Fibroblast of lung (primary cell): ENCODE measurements around the gene CLPX. TPM values are rescaled to one million over a fixed set of nuclear protein-coding genes. Genes with fewer than 3 reads are reported as not detected.

Experiments used
- DNase-seq, 2 donors: peaks; one replicate each; pipeline versions ENCODE4 v3.0.0 to v3.0.0-alpha.2; 2010; ENCODE audit warnings: low read depth in 2 of 2
- H2AFZ ChIP-seq: 2 replicates; pipeline ENCODE4 v1.5.1; 2012; ENCODE audit warnings: low read length, control low read depth, inconsistent platforms
- H3K27ac ChIP-seq: 2 replicates; pipeline ENCODE4 v1.5.1; 2011; ENCODE audit warnings: low read length, control low read depth; ENCODE audit not compliant: insufficient read depth
- H3K27me3 ChIP-seq: 2 replicates; pipeline ENCODE4 v1.5.1; 2011; ENCODE audit warnings: mild to moderate bottlenecking, low read length; ENCODE audit not compliant: control insufficient read depth, insufficient read depth
- H3K36me3 ChIP-seq: 2 replicates; pipeline ENCODE4 v1.5.1; 2011; ENCODE audit warnings: low read length; ENCODE audit not compliant: control insufficient read depth, insufficient read depth
- H3K4me1 ChIP-seq: 2 replicates; pipeline ENCODE4 v1.5.1; 2011; ENCODE audit warnings: low read length; ENCODE audit not compliant: control insufficient read depth, insufficient read depth; ENCODE audit errors: extremely low read depth
- H3K4me2 ChIP-seq: 2 replicates; pipeline ENCODE4 v1.5.1; 2011; ENCODE audit warnings: low read length, control low read depth; ENCODE audit not compliant: insufficient read depth; ENCODE audit errors: extremely low read depth
- H3K4me3 ChIP-seq, 4 experiments: fragments of 200-600 bp in 1 of 4; sonication (generic) in 1 of 4; replicated peaks in 1 of 4; 2 replicates each; pipeline ENCODE4 v1.5.1; 2011 to 2016; ENCODE audit warnings: low read length in 4 of 4, low read depth in 3 of 4, mild to moderate bottlenecking in 3 of 4, control low read depth in 2 of 4, inconsistent platforms in 1 of 4, mixed read lengths in 1 of 4; ENCODE audit not compliant: insufficient read depth in 1 of 4; ENCODE audit errors: control extremely low read depth in 1 of 4
- H3K79me2 ChIP-seq: 2 replicates; pipeline ENCODE4 v1.5.1; 2012; ENCODE audit warnings: mild to moderate bottlenecking, low read length, inconsistent platforms; ENCODE audit not compliant: control insufficient read depth, insufficient read depth
- H3K9ac ChIP-seq: 2 replicates; pipeline ENCODE4 v1.5.1; 2011; ENCODE audit warnings: mild to moderate bottlenecking, low read length, control low read depth; ENCODE audit not compliant: insufficient read depth
- H3K9me3 ChIP-seq: 2 replicates; pipeline ENCODE4 v1.5.1; 2012; ENCODE audit warnings: low read depth, low read length; ENCODE audit not compliant: control insufficient read depth, insufficient read depth
- H4K20me1 ChIP-seq: 2 replicates; pipeline ENCODE4 v1.5.1; 2011; ENCODE audit warnings: low read length; ENCODE audit not compliant: control insufficient read depth, insufficient read depth; ENCODE audit errors: extremely low read depth
- CTCF ChIP-seq, 2 donors: IDR thresholded peaks in 1 of 2; conservative IDR thresholded peaks in 1 of 2; 1 replicate in 1 of 2; 2 replicates in 1 of 2; pipeline ENCODE4 v1.5.1; 2011 to 2012; ENCODE audit warnings: low read length in 2 of 2, control low read depth in 1 of 2, inconsistent platforms in 1 of 2, low read depth in 1 of 2, mild to moderate bottlenecking in 1 of 2
- EZH2 ChIP-seq: IDR thresholded peaks from 2 replicates; pipeline ENCODE4 v1.5.1; 2012; ENCODE audit warnings: low read length, control low read depth, mild to moderate bottlenecking; ENCODE audit errors: missing control alignments
- polyA plus RNA-seq, 2 donors: library from polyadenylated mRNA; depleted of rRNA in 1 of 2; stranded (reverse) in 1 of 2; unstranded in 1 of 2; fragments of >200 nt; gene quantifications; 2 replicates each; pipeline ENCODE4 v1.2.1, GENCODE V29; 2011 to 2012; ENCODE audit warnings: missing spikeins in 1 of 2
- total RNA-seq: library from RNA; depleted of rRNA; stranded (reverse); fragments of >200 nt; gene quantifications from 2 replicates; pipeline ENCODE4 v1.2.1, GENCODE V29; 2014

The CLPX gene
- total and polyA plus RNA-seq, 2 donors (not counting 1 experiment from before 2014, with no cell fraction given): 36.2 to 53.4 TPM

GRCh38 chr15:65130941-65131340 is 54.2 kb downstream of the CLPX start:
- Histone ChIP-seq H3K36me3 (peaks cover 14% of the 10 kb centered on the region), H3K4me1 (no peaks in the 10 kb centered on the region), H3K9me3 (no peaks in the 10 kb centered on the region), H3K4me2 (no peak overlapping the region), H3K79me2 (peaks cover 23% of the 10 kb centered on the region), H2AFZ (no peak overlapping the region), H3K27me3 (no peaks in the 10 kb centered on the region), H4K20me1 (no peaks in the 10 kb centered on the region), H3K27ac (no peak overlapping the region), H3K9ac (no peak overlapping the region), H3K4me3 (no peak overlapping the region)
- no peak for DNase-seq
- TF ChIP-seq CTCF (conservative IDR thresholded peaks at IDR 0.05 in 1 of 2, IDR thresholded peaks at IDR 0.05 in 1 of 2; ENCODE audit: low read depth in 1 of 2, low read length in 2 of 2) (no peak), EZH2 (no peak)

- H2AFZ ChIP-seq: no peak overlapping the region
Observed at GRCh38 chr15:65115542-65115941, 69.6 kb downstream of the CLPX start.

GRCh38 chr15:65115086-65115485 is 70.1 kb downstream of the CLPX start, which contains the start of gene UBAP1L:
Gene UBAP1L (minus strand): TSS chr15:65115200. CDS start chr15:65106215, 8,985 bp downstream.
- Histone ChIP-seq H3K36me3 (peaks cover 11% of the 10 kb centered on the region), H3K4me1 (no peaks in the 10 kb centered on the region), H3K27ac (no peak within 1 kb of the TSS), H3K79me2 (no peaks in the 10 kb centered on the region), H3K4me3 (no peak within 1 kb of the TSS), H3K4me2 (no peak within 1 kb of the TSS), H3K27me3 (no peaks in the 10 kb centered on the region), H3K9me3 (no peaks in the 10 kb centered on the region), H4K20me1 (no peaks in the 10 kb centered on the region), H3K9ac (no peak within 1 kb of the TSS), H2AFZ (no peak within 1 kb of the TSS)
- TF ChIP-seq CTCF (conservative IDR thresholded peaks at IDR 0.05 in 1 of 2, IDR thresholded peaks at IDR 0.05 in 1 of 2; ENCODE audit: low read depth in 1 of 2, low read length in 2 of 2): no peak
- no peak for TF ChIP-seq EZH2
- no peak for DNase-seq

More at GRCh38 chr15:65115542-65115941, 69.6 kb downstream of the CLPX start:
- Histone ChIP-seq H3K9ac (no peak overlapping the region), H3K4me3 (no peak overlapping the region), H3K27ac (no peak overlapping the region), H3K4me2 (no peak overlapping the region), H3K27me3 (no peaks in the 10 kb centered on the region), H3K79me2 (no peaks in the 10 kb centered on the region), H3K4me1 (no peaks in the 10 kb centered on the region), H3K9me3 (no peaks in the 10 kb centered on the region), H4K20me1 (no peaks in the 10 kb centered on the region), H3K36me3 (peaks cover 11% of the 10 kb centered on the region)
- TF ChIP-seq CTCF (conservative IDR thresholded peaks at IDR 0.05 in 1 of 2, IDR thresholded peaks at IDR 0.05 in 1 of 2; ENCODE audit: low read depth in 1 of 2, low read length in 2 of 2): no peak
- no peak for TF ChIP-seq EZH2
- DNase-seq: no peak
